HG03521 (cell line): ENCODE data around the gene ZC3H7B.

Experiments
- ATAC-seq: cut with Tn5 transposase; IDR thresholded peaks from one replicate; pipeline ENCODE4 v1.9.1; 2021; ENCODE audit warnings: mild to moderate bottlenecking, moderate library complexity; ENCODE audit not compliant: unreplicated experiment

ZC3H7B gene

DNA sequence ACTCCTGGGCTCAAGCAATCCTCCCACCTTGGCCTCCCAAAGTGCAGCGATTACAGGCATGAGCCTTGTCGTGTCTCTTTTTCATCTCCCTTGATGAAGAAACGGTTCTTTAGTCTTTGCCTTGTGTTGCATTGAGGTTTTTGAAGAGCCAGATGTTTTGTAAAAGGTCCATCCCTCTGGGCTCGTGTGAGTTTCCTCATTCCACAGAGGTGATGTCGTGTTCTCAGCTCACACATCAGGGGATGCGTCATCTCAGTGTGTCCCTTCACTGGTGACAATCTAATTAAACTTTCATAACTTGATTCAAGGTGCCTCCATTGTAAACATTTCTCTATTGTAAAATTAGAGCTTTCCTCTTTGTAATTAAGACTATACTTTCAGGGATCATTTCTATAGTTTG lies 50.7 kb downstream of the ZC3H7B start:
- ATAC-seq: no peak

DNA sequence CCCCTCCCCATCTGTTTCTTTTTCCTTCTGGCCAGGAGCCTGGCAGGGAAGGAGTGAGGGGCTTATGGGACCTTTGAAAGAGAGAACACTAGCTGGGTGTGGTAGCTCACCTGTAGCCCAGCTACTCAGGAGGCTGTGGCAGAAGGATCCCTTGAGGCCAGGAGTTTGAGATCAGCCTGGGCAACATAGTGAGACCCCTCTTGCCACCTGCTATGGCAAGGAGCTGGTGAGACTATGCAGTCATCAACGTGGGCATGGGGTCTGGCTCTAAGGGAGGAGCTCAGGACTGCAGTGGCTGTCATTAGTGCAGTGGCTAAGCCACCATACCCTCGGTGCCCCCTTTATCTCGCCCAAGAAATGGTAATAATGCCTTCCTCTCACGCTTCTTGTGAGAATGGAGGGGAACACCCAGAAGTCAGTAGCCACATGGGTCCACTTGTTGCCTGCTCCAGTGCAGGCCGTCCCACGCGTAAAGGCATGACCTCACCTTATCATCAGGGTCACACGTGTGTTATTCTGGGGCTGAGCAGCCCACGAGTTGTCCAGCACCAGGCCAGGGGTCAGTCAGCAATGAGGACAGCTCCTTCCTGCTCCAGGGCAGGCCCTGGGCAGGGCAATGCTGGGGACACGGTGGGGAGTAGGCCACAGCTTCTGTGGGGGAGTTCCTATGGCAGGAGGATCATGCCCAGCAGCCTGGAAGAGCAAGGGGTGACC lies 52.7 kb downstream of the ZC3H7B start:
- ATAC-seq: no peak

DNA sequence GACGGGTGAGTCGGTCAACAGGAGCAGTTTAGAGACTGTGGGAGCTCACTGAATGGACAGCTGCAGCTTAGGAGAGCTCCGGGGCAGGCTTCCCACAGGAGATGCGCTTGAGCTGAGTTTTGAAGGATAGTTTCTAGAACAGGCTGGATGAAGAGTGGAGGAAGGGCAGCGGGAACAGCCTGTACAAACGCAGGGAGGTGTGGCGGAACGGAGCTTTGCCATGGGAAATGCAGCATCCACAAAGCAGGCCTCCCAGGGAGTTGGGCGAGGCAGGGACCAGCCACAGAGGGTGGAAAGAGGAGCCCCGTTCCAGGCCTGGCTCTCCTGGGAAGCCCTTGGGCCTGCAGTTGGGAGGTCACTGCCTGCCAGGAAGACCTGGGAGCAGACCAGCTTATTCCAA lies 53.7 kb downstream of the ZC3H7B start:
- ATAC-seq: no peak

DNA sequence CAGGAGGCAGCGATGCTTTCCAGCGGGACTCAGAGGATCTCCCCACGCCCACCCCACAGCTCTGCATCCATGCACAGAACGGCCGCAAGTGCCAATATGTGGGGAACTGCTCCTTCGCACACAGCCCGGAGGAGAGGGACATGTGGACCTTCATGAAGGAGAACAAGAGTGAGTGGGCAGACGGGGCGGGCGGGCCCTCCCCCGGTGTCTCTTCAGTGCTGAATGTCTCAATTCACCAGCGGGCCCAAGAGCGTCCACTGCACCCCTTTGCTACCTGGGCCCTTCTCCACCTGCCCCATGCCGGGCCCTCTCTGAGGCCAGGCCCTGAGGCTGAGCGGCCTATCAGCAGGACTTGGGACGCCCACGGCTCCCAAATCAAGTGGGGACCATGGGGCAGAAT lies 54.6 kb downstream of the ZC3H7B start:
- no peak for ATAC-seq

DNA sequence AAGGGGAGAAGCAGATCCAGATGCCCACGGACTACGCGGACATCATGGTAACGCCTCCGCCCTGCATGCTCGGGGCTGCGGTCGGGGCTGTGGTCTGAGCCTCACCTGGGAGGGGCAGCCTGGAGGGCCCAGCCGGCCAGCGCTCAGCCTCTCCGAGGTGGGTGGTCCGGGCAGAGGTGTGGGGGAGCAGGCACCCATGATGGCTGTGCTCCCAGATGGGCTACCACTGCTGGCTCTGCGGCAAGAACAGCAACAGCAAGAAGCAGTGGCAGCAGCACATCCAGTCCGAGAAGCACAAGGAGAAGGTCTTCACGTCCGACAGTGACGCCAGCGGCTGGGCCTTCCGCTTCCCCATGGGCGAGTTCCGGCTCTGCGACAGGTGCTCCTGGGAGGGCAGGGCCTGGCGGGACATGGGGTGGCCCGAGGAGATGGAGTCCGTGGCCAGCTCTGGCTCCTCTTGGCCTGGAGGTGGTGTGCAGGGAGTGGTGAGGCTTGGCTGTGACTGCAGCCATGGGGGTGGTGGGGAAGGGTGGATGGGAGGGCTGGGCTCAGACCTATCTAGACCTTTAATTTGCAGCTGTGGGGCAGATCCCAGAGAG lies 55.2 kb downstream of the ZC3H7B start:
- ATAC-seq: no peak

DNA sequence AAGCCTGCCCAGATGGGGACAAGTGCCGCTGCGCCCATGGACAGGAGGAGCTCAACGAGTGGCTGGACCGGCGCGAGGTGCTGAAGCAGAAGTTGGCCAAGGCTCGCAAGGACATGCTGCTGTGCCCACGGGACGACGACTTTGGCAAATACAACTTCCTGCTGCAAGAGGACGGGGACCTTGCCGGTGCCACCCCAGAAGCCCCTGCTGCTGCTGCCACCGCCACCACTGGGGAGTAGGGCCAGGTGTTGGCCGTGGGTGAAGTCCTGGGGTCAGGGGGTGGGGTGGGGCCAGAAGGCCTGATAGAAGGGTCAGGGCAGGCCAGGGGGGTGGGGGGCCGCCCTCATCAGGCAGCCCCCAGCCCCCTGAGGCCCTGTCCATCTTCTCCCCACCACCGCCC lies 55.9 kb downstream of the ZC3H7B start:
- no peak for ATAC-seq

DNA sequence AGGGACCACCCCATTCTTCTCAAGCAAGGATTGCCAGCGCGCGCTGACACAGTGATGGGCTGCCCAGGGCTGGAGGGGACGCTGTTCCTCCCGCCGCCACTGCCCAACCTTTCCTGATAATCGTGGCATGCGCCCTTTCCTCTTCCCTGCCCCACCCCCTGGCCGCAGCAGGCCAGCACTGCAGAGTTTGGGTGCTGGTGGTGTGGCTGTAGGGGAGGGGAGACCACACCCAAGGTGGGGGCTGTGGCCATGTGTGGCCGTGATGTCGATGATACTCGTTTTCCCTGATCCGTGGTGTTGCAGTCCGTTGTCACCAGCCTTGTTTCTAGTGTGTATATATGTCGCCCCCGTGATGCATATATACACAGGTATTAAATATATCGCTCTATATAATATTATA lies 57.6 kb downstream of the ZC3H7B start:
- no peak for ATAC-seq

DNA sequence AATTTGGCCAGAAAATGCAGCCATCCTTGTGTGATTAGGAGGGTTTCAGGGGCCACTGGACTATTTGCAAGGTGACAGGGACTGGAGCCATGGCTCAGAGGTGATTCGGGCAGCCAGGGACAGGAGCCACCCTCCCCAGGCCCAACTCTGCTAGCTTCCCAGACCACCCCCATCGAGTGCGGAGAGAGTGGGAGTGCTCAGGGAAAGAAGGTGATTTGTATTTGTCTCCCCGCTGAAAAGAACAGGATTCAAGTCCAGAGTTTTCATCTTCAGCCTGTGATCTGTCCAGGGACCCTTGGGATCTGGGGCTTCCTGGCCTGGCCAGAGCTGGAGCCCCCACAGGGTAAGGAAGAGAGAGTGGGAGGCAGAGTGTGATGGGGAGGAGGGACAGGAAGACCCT lies 58.1 kb downstream of the ZC3H7B start:
- no peak for ATAC-seq

DNA sequence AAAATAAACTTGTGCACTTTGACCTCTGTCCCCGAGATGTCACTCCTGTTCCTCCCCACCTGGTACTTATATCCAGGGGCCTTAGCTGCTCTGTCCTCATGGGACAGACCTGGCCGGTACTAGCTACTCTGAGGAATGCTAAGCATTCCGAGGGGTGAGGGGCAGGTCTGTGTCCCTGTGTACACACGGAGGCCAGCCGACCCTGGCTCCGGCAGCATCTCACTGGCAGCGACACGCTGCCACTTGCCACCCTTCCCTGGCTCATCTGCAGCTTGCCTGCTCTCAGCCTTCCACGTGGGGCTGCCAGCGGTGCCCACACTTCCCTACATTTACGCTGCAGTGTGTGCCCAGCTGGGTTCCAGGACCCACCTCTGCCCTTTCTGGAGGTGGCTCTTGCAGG lies 58.8 kb downstream of the ZC3H7B start:
- ATAC-seq: no peak

DNA sequence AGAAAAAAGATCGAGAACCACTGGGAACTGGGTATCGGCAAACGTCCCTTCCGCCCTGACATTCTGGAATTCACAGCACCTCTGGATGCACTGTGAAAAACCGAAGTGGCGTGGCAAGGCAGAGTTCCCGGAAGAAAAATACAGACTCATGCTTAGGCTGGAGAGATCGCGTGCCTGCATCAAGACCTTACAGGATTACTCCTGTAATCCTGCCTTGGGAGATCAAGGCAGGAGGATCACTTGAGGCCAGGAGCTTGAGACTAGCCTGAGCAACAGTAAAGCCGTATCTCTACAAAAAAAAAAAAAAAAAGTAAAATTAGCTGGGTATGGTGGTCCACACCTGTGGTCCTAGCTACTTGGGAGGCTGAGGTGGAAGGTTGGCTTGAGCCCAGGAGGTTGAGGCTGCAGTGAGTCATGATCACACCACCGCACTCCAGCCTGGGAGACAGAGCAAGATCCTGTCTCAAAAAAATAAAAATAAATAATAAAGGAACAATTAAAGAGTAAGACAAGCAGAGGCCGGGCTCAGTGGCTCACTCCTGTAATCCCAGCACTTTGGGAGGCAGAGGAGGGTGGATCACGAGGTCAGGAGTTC lies 60.5 kb downstream of the ZC3H7B start:
- ATAC-seq: no peak

DNA sequence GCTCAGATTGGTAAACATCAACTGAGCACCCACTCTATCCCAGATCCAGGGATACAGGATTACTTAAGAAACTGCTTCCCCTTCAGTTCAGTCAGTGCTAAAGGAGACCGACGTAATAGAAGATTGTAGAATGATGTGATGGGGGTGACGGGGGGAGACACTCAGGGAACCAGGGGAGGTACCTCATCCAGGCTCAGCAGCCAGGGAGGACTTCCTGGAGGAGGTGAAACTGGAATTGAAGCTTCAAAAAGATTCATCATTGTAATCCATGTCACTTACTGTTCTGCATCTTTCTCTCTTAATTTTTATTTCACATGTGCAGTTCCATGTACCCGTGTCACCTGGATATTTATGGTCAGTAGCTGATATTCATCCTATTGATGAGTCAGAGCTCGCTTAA lies 61.3 kb downstream of the ZC3H7B start:
- no peak for ATAC-seq

DNA sequence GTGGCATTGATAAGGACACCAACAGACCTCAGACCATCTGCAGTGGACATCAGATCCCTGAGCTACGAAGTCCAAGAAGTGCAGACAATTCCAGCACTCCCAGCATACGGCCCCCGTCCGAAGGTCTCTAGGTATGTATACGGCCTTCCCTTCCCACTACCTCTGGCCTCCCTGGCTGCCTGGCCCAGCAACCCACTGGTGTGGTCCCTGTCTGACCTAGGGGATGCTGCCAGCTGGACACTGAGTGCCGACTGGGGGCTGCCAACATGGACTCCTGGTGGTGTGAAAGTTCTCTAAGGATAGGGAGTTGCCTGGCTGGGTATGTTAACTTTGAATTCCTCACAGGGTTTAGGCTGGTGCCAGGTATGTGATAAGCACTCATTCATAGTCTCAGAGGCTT lies 62.9 kb downstream of the ZC3H7B start:
- no peak for ATAC-seq

DNA sequence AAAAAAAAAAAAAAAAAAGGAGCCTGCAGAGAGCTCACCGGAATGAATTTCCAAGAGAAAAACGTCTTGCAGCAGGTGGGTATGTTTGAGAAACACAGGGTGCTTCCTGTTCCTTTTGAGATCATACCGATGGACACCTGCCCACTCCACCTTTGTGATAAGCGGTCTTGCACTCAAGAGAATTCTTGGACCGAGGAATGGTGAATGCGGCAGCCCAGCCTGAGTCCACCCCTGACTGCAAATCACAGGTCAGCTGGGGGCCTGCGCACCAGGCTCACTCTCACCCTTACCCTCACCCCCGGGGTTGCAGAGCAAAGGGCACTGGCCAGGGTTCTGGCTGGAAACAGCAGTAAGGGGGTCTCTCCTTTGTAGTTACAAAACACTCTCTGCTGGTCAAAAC lies 63.6 kb downstream of the ZC3H7B start:
- no peak for ATAC-seq

DNA sequence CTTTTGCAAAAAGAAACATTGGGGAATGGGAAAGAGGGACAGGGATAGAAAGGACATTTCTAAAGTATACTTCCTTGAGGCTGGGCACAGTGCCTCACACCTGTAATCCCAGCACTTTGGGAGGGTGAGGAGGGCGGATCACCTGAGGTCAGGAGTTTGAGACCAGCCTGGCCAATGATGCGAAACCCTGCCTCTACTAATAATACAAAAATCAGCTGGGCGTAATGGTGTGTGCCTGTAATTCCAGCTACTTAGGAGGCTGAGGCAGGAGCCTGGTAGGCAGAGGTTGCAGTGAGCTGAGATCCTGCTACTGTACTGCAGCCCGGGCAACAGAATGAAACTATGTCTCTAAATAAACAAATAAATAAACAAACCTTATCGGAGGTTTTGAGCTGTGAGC lies 64.1 kb downstream of the ZC3H7B start:
- ATAC-seq: no peak

DNA sequence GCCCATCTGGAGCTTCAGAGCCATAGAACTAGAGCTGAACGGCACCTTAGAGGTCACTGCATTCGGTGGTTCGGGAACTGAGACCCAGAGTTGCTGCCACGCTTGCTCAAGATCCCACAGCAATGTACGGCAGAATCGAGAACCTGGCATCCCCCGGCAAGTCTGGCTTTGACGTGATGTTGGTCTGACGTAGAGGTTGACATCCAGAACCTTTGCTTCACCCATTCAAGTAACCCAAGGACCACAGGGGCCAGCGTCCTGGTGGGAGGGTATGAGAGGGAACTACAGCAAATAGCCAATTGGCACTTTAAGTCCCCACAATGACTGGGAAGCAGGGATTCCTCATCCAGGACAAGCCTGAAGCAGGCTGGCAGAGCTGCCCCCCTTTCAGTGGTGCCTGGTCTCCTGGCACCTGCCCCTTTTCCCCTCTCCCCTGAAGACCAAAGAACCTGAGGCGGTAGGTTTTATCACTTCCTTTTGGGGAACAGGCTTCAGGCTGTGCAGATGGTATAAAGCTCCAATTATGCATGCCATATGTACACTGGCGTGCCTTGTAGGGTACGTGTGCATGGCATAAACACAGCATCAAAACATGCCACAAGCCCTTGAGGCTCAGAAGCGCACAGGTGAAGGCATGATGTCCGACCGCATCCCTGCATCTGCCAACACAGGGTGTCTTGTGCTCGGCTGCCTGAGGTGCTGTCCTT lies 65.2 kb downstream of the ZC3H7B start:
- ATAC-seq: no peak

DNA sequence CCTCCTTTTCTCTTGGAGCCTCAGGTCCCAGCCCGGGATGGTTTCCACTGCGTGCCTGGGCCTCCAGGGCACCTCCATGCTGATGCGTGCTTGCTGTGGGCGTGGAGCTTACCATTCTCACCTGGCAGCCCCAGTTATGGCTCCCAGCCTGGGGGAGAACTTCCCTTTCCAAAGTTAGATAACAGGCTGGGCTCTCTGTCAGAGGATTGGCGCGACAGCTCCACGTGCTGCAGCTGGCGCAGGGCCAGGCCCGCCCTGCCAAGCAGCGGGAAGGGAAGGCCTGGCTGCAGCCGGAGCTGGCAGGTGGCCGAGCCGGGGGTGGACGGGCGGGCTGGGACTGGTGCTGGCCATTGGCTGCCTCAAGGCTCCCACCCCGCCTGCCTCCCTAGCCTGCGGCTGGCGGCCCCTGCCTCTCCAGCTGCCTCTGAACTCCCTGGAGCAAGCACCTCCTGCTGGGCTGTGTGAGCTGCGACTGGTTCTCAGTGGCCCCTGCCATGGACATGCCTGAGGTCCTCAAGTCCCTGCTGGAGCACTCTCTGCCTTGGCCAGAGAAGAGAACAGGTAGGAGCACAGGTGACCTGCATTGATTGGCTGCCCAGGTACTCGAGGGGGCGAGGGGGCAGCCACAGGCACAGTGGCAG lies 65.8 kb downstream of the ZC3H7B start:
- ATAC-seq: no peak

DNA sequence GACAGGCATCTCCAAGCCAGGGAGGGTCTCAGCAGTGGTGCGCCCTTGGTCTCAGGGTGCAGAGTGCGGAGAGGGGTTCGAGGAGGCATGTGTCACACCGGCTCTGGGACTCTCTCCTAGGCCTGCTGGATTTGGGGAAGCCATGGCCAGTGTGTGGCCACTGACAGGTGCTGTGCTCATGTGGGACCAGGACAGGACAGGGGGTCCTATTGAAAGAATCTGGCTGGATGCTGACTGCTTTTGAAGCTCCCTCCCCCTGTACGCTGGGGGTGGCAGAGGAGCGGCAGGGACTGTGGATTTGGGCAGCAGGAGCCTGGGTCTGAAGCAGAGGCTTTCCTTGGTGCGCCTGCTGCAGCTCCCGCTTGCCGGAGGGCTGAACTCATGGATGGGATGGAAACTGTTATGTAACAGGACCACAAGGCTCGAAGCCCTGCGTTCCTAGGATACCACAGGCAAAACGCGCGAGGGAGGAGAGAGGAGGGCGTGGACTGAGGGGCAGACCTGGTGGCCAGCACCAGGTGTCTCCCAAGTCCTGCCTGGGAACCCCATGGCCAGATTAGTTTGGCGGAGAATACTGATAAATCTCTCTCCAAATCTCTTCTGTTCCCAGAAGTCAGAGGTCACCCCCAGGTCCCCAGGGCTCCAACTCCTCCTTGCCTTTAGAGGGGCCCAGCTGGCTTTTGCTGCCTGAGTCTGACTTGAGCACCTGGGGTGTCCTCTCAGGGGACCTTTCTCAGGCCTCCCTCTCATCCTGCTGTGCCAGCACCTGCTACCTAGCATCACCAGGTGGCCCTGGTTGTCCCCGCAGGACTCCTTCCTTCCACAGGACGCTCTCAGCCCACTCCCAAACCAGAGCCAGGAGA lies 66.6 kb downstream of the ZC3H7B start:
- ATAC-seq: no peak

DNA sequence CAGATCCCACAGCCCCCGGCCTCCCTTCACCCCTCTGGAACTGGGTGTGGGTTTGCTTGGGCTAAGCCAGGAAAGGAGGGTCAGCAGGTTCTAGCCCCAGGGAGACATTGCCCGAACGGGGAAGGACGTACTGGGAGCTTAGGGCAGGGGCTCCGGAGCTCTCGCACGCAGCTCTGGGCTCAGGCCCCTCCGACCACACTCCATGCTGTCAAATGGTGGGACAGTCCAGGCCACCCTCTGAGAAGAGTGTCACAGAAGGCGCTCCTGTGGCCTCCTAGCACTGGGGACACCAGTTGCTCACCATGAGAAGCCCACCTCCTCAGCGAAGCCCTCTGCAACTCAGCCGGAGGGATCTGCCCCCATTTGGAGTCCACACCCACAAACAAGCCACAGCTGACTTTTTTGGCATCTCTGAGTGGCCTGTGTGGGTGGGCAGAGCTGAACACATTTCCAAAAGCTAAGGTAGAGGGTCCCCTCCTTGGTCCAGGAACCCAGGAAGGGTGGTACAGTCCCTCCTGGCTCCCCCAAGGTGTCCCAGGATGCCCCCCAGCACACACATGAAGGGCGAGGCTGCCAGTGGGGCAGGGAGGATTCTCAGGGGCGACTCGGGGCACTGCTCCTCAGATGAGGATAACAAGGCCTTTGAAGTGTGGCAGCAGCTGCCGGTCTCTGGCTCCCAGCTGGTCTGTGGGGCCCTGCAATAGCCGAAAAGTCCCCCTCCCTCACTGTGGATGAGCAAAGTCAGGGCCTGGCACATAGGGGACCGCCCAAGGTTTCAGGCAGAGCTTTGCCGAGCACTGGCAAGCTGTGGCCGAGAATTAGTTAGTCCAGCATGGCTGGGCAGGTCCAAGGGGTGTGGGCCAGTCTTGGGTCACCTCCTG lies 67.5 kb downstream of the ZC3H7B start:
- no peak for ATAC-seq

DNA sequence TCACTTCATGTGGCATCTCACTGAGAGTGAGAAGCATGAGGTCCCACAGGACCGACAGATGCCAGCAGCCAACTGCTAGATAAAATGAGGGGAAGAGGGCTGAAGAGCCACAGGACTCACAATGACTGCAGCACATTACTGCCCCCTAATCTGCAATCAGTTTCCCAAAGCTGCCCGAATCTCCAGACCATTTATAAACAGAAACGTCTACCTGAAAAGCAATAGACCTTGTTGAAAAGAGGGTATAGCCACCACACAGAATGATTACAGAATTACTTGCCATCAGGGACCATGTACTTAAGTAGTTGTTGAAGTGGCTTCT lies 68.1 kb downstream of the ZC3H7B start:
- no peak for ATAC-seq

DNA sequence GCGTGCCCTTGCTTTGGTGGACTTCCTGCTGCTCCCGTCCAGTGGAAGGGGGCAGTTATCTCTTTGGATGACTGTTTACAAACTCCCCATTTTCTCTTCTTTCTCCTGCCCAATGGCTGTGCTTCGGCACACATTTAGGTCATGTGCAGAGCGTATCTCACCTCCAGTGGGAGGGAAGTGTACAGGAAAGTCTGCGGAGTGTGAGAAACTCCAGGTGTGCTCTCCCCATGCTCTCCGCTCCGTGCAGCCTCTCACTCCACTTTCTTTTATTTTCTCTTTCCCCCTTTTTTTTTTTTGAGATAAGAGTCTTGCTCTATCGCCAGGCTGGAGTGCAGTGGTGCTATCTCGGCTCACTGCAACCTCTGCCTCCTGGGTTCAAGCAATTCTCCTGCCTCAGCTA lies 68.5 kb downstream of the ZC3H7B start:
- ATAC-seq: no peak
